D341Med (cell line): ENCODE results near the gene LCLAT1.
A peak's percentile ranks its signal among the peaks of the same experiment; 100 is the strongest.

Experiments
- DNase-seq: peaks from one replicate; pipeline ENCODE4 v3.0.0; 2012; ENCODE audit warnings: low spot score

LCLAT1 gene

DNA sequence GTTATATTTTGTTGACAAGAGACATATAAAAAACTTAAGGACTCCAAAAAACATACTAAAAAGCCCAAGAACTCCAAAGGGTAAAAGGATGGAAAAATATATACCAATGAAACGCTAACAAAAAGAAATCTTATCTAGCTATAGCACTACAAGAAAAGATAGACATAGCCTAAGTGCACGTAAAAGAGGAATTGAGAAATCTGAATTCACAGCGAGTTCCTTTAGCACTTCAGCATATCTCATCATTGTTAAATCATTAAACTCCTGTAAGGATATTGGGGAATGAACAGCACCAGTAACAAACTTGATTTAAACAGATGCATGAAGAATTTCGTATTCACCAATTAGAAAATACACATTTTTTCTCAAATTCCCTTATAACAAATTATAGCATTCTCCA is 226.1 kb downstream of the LCLAT1 start:
- DNase-seq = no peak

DNA sequence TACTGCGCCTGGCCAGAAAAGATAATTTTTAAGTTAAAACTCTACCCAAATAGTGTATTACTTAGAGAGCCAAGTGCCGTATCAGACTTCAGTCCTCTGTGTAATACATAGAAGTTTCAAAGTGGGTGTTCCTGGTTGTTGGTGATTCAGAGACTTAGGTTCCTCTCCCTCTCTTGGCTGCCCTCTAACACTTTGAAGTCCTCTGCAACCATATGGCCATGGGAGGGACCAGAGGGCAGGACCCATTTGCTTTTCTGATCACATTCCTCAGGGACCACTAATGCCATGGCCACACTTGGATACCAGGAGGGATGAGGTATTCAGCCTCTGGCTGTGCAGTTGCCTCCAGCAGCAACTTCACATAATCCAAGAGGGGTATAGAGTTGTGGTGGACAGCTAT is 228.7 kb downstream of the LCLAT1 start:
- DNase-seq = no peak

DNA sequence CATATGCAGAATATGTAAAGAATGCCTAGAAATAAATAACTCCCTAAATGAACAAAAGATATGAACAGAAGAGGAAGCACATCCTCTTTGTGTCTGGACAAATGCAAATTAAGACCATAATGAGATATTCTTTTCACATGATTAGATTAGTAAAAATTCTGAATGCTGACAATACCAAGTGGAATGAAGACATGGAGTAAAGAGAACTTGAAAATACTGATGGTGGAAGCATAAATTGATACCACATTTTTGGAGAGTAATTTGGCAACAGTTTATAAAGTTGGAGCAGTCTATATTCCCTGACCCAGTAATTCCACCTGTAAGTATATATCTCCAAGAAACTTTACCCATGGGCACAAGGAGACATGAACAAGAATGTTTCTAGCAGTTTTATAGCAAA is 230.2 kb downstream of the LCLAT1 start:
- DNase-seq = no peak

DNA sequence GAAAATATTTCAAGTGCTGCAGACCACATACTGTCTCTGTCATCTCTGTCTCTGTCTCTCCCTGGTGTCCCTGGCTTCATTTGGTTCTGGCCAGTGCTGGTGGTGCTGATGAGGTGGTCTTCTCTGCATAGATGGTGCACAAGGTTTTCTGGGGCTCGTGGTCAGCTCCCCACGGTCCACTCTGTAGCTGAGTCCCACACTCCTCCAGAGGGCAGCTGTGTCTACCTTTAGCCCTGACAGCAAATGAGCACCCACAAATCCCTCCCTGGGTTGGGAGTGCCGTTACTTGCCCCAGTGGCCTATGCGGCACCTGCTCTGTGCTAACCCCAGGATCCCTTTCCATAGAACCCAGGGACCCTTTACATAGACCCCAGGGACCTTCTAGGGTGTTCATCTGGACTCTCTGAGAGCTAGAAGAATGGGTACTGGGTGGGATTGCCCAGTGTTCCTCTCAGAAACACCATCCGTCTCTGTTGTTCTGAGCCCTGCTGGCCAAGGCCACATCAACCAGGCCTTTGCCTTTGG is 230.9 kb downstream of the LCLAT1 start:
- DNase-seq = peak; percentile 5

- DNase-seq = peak; percentile 11
Observed at GRCh38 chr2:30678410-30679137, 231.5 kb downstream of the LCLAT1 start.

- no peak for DNase-seq
Observed at GRCh38 chr2:30679426-30680088, 232.5 kb downstream of the LCLAT1 start.

DNA sequence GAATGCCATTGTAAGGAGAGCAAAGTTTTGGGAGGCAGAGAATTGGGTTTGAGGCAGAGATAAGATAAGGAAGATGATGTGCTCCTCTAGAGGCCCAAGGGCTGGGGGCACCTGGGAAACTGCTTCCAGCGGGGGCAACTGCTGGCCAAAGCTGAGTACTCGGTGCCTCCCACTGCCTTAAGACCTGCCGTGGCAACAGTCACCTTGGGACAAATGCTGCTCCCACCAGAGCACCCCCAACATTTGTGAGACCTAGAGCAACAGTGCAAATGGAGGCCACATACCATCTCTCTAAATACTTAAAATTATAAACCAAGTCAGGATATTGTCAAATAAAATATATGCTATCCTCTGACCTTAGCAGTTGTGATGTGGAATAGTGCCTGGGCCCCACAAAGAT is 233.1 kb downstream of the LCLAT1 start:
- DNase-seq = no peak

DNA sequence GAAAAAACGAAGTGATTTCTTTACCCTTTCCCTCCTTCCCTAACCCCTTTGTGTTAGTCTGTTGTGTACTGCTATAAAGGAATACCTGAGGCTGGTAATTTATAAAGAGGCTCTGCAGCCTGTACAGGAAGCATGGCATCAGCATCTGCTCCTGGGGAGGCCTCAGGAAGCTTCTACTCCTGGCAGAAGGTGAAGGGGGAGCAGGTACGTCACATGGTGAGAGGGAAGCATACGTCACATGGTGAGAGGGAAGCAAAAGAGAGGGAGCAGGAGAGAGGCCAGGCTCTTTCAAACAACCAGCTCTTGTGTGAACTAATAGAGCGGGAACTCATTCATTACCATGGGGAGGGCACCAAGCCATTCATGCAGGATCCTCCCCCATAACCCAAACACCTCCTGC is 234.0 kb downstream of the LCLAT1 start:
- DNase-seq = no peak

DNA sequence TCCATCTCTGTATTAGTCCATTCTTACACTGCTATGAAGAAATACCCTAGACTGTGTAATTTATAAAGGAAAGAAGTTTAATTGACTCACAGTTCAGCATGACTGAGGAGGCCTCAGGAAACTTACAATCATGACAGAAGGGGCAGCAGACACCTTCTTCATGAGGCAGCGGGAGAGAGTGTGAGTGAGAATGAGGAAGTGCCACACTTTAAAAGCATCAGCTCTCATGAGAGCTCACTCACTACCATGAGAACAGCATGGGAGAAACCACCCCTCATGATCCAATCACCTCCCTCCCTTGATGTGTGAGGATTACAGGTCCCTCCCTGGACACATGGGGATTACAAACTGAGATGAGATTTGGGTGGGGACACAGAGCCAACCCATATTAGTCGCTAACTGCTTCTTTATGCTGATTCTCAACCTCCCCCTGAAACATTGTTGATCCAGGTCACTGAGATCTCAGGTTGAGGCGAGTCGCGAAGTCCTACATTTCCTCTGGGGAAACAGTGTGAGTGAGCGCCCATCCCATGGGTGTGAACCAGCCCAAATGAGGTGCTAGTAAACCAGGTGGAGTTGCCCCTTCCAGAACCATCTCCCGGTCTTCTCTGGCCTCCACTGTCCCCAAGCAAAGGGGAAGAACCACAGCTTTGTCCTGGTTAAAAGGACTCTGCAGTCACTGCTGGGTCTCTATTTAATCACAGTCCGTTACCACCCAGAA is 236.3 kb downstream of the LCLAT1 start:
- DNase-seq = no peak

DNA sequence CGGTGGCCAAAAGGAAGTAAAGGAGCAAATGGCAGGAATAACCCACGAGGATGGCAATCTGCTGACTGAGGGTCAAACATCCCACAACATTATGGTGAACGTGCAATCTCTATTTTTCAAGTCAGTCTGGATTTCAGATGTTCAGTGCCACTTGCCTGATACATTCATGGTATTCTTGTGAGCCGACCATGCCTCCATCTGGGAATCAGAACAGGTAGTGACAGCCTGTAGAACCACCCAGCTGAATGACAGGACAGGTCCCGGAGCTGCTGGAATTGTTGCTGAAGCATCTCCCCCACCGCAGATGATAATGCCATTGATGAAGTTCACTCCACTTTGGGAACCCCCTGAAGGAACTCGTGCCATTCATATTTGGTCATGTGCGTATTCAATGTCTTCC is 237.0 kb downstream of the LCLAT1 start:
- DNase-seq = no peak

GRCh38 chr2:30684516-30684915 is 237.5 kb downstream of the LCLAT1 start:
- no peak for DNase-seq

DNA sequence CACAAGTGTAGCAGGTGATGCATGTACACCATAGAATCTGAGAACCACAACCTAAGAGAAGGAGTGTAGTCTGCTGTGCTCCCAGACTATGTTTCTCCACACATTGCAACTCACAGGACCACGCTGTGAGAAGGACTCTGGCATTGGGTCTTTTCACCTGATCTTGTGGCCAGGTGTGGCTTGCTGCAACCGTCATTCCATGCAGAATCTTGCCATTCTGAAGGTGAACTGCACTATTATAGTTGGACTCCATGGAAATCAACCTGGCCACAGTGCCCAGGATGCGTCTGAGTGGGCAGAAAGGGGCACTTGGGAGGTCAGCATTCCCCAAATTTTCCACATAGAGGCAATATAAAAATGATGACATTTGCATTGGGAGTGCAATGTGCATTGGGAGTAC is 237.9 kb downstream of the LCLAT1 start:
- DNase-seq = no peak

GRCh38 chr2:30686000-30686399 is 239.0 kb downstream of the LCLAT1 start:
- DNase-seq = no peak

DNA sequence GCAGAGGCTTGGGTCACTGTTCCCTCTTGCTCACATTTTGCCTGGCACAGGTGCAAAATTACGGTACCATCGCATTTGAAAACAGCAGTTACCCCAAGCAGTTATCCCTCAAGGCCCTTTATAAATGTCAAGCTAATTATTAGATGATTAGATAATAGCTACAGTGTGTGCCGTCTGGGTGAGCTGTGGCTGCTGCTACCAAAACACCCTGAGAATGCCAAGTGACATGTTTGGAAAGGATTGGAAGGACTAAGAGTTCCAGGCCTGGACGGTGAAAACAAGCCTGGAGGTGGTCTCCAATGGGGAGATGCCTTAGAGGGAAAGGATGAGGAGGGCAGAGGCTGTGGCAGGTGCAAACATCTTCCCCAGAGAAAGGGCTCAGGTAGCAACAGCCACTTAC is 239.6 kb downstream of the LCLAT1 start:
- no peak for DNase-seq

GRCh38 chr2:30688956-30689401 is 241.9 kb downstream of the LCLAT1 start:
- DNase-seq = no peak

DNA sequence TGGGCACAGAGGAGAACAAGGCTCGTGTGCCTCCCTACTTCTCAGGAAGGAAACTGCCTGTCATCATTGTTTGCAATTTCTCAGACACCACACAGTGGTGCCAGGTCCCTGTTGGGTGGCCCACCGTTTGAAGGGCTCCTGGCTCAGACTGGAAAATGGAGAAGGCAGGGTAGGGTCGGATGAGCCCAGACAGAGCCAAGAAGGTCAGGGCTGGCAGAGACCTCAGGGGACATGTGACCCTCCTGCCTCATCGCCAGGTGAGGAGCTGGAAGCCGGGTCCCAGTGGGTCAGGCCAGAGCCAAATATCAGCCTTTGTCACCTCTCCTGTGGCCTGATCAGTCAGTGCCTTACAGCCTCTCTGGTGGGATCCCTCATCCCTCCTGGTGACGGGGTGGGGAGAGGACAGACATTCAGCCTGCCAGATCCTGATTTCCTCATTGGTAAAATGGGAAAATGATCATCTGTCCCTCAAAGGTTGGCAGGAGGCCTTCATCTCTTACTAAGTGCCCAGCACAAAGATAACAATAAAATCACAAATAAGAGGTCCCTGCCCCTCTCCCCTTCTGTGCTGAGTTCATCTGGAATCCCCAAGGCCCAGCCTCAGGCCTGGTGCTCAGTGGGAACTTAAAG is 242.6 kb downstream of the LCLAT1 start:
- DNase-seq = no peak

GRCh38 chr2:30690126-30690561 is 243.1 kb downstream of the LCLAT1 start:
- no peak for DNase-seq

DNA sequence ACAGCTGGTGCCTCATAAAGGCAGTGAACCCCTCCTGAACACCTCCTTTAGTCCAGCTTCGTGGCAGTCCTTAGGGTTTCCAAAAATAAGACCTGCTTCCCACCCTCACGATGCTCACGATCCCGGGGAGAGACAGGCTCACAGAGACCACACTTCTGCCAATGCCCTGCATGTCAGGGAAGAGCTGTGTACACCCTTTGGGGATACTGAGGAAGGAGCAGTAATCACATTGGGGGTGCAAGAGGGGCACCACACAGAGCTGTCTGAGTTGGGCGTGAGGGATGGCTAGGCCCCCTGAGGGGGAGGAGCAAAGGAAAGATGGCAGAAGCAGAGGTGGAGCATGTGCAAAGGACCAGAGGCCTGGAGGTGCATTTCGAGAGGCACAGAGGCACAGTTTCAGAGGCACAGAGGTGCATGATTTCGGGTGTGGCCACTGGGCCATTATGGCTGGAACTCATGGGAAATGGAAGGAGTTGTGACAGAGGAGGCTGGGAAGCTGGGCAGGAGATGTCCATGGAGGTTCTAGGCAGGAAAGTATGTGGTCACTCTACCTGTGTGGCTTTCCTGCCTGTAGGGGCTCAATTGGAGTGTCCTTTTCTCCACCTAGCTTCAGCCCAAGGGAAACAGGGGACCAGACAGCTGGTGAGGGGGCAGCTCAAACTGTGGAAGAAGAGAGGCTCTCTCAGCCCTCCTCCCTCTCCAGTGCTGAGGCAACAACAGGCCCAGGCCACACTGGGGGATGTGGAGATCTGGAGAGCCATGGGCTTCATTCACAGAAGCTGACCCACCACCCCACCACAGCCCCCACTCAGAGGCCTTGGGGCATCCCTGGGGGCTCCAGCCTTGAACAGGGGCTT is 244.3 kb downstream of the LCLAT1 start:
- DNase-seq = no peak

GRCh38 chr2:30691948-30692828 is 245.1 kb downstream of the LCLAT1 start:
- no peak for DNase-seq

DNA sequence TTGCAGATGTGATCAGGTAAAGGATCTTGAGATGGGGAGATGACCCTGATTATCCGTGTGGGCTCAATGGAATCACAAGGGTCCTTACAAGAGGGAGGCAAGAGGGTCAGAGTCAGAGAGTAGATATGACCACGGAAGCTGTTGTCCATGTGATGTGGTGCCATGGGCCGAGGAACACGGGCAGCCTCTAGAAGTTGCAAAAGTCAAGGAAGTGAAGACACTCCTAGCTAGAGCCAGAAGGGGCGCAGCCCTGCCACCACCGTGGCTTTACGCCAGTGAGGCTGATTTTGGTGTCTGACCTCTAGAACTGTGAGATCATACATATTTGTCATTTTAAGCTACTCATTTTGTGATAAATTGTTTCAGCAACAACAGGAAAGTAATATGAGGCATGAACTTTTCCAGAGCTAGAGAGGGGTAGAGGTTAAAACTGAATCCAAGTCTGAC is 245.8 kb downstream of the LCLAT1 start:
- no peak for DNase-seq
